HG02938 (cell line): Measurements from ENCODE around the gene PPM1D.
A peak's percentile ranks its signal among the peaks of the same experiment; 100 is the strongest.
"Not testable (repeated sequence)": the region's sequence is repeated elsewhere in the genome, so short reads cannot be mapped to it uniquely, and the experiment has no call there.

Experiments
- ATAC-seq: cut with Tn5 transposase; IDR thresholded peaks from one replicate; pipeline ENCODE4 v1.9.1; 2021; ENCODE audit warnings: mild to moderate bottlenecking, moderate library complexity; ENCODE audit not compliant: unreplicated experiment

The PPM1D gene

DNA sequence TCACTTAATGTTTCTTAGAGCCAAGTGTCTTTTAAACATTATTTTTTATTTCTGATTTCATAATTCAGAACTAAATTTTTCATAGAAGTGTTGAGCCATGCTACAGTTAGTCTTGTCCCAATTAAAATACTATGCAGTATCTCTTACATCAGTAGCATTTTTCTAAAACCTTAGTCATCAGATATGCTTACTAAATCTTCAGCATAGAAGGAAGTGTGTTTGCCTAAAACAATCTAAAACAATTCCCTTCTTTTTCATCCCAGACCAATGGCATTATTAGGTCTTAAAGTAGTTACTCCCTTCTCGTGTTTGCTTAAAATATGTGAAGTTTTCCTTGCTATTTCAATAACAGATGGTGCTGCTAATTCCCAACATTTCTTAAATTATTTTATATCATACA, 64.0 kb downstream of the PPM1D start:
- no peak for ATAC-seq

DNA sequence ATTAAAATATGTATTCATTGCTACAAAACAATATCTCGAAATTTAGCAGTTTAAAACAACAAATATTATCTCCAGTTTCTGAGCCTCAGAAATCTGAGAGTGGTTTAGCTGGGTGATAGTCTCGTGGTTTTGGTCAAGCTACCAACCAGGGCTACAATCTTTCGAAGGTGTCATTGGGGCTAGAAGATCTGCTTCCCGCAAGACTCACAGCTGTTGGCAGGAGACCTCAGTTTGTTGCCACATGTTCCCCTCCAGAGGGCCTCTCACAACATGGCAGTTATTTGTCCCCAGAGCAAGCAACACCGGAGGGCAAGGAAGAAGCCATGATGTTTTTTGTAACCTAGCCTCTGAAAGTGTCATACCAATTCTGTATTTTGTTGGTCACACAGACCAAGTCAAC, 65.6 kb downstream of the PPM1D start:
- ATAC-seq = no peak

DNA sequence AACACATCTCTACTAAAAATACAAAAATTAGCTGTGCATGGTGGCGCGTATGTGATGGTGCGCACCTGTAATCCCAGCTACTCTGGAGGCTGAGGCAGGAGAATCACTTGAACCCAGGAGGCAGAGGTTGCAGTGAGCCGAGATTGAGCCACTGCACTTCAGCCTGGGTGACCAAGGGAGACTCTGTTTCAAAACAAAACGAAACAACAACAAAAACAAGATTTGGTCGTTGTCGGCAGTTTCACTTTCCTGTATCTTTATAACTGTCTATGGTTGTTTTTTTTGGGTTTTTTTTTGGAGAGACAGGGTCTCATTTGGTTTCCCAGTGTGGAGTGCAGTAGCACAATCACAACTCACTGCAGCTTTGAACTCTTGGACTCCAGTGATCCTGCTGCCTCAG, 68.7 kb downstream of the PPM1D start:
- not testable (repeated sequence) for ATAC-seq

DNA sequence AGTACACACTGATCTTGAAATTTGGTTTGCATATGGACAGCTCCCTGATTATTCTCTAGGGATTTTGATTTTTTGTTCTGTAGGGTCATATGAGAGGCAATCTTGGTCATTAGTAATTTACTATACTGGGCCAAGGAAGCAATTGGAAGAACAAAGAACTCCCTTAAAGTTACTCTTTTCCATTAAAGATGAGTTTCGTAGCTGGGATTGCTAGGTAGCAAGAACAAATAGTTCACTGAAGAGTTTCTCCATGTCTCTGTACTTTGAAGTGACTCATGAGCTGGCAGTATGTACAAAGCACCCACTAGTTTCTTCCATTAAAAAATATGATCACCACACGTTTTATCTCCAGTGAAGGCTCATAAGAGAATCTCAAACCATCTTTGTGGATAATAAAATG, 71.5 kb downstream of the PPM1D start:
- no peak for ATAC-seq

DNA sequence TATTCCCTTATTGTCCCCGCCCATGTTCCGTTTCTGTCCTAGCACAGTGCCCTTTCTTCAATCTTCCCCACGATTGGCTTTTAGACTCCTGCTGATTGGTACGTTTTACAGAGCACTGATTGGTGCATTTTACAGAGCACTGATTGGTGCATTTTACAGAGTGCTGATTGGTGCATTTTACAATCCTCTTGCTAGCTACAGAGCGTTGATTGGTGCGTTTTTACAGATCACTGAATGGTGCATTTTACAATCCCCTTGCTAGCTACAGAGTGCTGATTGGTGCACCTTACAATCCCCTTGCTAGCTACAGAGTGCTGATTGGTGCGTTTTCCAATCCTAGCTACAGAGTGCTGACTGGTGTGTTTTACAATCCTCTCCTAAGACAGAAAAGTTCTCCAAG, 74.6 kb downstream of the PPM1D start:
- not testable (repeated sequence) for ATAC-seq

DNA sequence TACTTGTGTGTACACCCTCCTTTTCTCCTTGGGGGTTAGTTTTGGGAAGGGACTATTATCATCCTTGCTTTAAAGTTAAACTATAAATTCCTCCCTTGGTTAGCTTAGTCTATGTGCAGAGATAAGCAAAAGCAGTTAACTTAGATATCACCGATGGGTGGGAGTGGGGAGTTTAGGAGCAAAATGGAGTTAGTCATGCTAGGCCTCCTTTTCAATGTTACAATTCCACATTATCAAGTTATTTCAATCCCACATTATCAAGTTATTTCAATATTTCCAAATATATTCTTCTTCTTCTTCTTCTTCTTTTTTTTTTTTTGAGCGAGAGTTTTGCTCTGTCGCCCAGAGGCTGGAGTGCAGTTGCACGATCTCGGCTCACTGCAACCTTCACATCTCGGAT, 76.0 kb downstream of the PPM1D start:
- ATAC-seq = no peak

DNA sequence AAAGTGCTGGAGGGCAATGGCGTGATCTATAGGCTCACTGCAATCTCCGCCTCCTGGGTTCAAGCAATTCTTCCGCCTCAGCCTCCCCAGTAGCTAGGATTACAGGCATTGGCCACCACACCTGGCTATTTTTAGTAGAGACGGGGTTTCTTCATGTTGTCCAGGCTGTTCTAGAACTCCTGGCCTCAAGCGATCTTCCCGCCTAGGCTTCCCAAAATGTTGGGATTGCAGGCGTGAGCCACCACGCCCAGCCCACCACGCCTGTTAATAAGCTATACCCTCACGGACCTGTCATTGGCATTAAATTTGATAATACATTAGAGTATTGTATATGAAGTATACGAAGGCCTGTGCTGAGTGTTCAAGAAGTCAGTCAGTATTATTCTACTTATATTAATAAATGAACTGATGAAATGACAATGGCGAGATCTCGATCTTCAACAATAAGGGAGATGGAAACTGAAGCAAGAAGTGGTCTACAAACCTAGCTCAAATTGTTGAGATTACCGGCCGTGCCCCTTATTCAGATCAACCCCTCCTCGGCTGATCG, 76.8 kb downstream of the PPM1D start:
- ATAC-seq = no peak

DNA sequence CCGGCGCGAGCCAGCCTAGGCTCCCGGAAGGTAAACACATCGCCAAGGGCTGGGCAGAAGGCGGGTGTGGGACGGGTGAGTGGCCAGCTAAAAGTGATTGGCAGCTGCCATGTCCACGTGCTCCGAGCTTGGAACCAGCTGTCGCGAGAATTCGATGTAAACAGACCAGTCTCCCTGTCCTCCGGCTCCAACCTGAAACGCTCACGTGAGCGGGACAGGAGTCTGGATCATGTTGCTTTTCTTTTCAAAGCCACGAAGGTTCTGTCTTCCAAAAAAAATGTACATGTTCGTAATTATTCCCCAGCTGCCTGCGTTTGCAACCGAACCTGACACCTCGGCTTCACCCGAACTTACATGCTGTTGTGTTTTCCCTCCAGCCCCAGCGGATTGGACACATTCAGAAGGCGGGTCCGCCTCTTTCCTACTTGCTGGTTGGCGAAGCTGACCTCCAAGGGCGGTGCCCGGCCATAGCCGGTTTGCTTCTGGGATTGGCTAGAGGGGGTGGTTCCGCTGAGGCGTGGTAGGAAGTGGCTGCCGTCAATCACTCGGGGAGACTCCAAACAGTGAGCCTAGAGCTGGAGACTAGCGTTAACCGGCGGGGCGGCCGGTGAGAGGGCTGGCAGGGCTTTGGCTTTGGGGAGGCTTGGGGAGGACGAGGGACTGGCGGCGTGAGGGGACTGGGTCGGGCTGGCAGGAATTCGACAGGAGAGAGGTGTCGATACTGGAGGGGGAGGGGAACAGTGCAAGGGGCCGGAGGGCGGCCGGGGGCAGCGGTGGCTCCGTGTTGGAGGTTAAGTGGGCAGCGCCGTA, 77.5 kb downstream of the PPM1D start, which contains the start of gene BCAS3:
Gene BCAS3 (plus strand): TSS at position 544 of the 810 bp plus-strand sequence.
- ATAC-seq = peak; percentile 96

DNA sequence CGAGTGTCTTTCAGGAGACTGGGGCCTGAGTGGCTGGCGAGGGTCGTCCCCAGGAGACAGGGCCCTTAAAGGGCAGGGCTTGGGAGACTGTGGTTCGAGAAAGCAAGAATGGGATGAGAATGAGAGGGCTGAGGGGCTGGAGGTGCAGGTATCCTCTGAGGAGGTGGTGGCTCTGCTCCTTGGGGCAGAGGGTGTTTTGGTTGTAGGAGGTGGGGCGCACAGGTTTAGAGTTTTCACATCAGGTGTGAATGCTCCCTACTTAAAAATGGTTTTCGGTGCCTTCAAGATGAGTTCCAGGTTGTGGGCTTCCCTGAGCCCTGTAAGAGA, 78.1 kb downstream of the PPM1D start:
- ATAC-seq = no peak

DNA sequence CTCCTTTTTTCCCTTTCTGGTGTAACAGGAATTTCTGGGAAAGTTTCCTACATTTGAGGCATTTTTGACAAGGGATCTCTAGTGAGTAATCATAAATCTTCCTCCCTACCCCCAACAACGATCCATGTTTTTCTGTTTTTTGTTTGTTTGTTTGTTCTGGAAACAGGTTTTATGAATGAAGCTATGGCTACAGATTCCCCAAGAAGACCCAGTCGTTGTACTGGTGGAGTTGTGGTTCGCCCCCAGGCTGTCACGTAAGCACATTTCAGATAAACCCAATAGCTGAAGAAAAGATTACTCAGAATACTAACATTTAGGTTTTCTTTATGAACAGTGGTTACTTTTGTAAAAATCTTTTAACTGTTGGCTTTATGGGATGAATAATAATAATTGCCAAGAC, 79.3 kb downstream of the PPM1D start:
- ATAC-seq = no peak

DNA sequence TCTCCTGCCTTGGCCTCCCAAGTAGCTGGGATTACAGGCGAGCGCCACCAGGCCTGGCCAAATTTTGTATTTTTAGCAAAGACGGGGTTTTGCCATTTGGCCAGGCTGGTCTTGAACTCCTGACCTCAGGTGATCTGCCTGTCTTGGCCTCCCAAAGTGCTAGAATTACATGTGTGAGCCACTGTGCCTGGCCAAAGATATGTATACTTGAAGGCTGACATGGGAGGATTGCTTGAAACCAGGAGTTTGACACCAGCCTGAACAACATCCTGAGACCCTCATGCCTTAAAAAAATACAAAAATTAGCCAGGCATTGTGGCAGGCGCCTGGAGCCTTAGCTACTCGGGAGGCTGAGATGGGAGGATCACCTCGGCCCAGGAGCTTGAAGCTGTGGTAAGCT, 80.8 kb downstream of the PPM1D start:
- ATAC-seq = no peak

DNA sequence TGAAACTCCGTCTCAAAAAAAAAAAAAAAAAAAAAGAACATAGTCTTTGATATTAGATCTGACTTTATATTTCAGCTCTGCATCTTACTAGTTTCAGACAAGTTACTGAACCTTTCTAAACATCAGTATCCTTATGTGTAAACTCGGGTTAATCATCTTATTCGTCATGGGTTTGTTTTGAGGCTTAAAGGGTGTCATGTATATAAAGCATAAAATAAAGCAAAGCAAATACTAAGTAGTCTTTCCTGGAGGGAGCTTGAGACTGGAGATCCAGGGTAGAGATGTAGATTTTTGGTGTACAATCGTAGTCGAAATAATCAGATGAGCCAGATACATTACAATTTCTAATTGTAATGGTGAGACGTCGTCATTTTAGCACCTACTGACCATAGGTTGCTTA, 85.4 kb downstream of the PPM1D start:
- ATAC-seq = no peak

DNA sequence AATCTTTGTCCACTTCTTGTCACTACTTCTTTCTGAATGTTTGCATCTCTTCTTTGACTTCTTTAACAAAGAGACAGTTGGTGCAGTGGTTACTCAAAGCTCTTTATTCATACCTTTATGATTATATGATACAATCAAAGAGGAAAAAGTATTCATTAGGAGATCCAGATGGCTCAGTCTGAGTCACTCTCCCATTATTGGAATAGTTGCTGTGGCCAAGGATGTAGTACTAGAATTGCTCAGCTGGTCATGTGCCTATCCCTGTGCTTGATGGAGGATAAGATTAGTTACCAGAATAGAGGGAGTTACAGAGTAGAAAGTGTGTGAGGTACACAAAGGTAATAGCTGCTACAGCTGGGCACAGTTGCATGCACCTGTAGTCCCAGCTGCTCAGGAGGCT, 96.0 kb downstream of the PPM1D start:
- ATAC-seq = no peak

DNA sequence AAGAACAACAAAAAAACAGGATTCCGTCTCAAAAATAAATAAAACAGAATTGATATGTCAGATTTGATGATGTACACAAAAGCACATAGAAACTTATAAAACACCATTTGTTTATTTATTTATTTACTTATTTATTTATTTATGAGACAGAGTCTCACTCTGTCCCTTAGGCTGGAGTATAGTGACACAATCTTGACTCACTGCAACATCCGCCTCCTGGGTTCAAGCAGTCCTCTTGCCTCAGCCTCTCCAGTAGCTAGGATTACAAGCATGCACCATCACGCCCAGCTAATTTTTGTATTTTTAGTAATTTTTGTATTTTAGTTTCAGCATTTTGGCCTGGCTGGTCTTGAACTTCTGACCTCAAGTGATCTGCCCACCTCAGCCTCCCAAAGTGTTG, 99.1 kb downstream of the PPM1D start:
- ATAC-seq = no peak

DNA sequence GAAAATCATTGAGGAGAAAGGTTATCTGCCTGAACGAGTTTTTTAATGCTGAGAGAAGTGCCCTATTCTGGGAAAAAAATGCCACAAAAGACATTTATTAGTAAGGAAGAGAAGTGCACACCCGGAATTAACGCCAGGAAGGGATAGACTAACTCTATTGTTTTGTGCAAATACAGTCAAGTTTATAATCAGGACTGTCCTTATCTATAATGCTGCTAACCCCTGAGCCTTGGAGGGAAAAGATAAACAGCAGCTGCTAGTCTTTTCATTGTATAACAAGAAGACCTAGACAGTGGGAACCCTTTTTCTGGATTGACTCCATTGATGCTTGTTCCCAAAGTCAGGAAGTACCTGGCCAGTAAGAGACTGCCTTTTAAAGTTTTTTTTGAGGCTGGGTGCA, 104.2 kb downstream of the PPM1D start:
- no peak for ATAC-seq

DNA sequence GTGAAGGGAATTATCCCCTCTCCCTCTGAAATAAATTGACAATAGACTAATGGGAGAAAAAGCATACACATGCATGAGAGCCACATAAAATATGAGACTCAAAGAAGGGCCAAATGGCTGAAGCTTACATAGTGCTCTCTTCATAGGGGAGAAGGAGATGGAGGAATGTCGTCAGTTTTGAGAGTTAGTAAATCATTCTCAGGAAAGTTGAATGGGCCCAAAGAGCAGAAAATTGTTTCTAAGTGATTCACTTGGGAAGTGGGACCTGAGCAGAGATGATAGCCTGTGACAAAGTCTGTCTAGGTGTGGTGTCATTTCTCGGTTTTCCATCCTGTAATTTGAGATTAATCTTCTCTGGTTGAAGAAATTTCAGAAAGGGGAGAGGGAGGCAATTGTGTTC, 112.7 kb downstream of the PPM1D start:
- no peak for ATAC-seq

DNA sequence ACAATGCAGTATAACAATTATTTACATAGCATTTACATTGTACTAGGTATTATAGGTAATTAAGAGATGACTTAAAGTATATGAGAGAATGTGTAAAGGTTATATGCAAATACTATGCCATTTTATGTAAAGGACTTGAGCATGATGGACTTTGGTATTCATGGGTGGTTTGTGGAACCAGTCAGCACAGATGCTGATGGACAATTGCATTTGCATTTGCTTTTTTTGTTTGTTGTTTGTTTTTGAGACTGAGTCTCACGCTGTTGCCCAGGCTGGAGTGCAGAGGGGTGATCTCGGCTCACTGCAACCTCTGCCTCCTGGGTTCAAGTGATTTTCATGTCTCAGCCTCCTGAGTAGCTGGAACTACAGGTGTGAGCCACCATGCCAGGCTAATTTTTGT, 113.6 kb downstream of the PPM1D start:
- no peak for ATAC-seq
